Measurements from ENCODE around the gene CDT1.

- TF ChIP-seq, protein P1, sequence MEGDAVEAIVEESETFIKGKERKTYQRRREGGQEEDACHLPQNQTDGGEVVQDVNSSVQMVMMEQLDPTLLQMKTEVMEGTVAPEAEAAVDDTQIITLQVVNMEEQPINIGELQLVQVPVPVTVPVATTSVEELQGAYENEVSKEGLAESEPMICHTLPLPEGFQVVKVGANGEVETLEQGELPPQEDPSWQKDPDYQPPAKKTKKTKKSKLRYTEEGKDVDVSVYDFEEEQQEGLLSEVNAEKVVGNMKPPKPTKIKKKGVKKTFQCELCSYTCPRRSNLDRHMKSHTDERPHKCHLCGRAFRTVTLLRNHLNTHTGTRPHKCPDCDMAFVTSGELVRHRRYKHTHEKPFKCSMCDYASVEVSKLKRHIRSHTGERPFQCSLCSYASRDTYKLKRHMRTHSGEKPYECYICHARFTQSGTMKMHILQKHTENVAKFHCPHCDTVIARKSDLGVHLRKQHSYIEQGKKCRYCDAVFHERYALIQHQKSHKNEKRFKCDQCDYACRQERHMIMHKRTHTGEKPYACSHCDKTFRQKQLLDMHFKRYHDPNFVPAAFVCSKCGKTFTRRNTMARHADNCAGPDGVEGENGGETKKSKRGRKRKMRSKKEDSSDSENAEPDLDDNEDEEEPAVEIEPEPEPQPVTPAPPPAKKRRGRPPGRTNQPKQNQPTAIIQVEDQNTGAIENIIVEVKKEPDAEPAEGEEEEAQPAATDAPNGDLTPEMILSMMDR (IDR thresholded peaks at IDR 0.05), result no peak
- TF ChIP-seq POLR2AphosphoS5 (IDR thresholded peaks at IDR 0.05), result no peak
These were observed 33.2 kb downstream of the CDT1 start for GRCh38 chr16:88836791-88837190.
